ENCODE measurements around the gene NUP58.

GRCh38 chr13:25324100-25324499 is 22.7 kb downstream of the NUP58 start:
- TF ChIP-seq RUNX3 (IDR thresholded peaks at IDR 0.05; ENCODE audit: low read length) (no peak), HDAC6 (IDR thresholded peaks at IDR 0.05; ENCODE audit: unreplicated experiment) (no peak), ZNF217 (IDR thresholded peaks at IDR 0.05) (no peak), TCF7 (IDR thresholded peaks at IDR 0.05; ENCODE audit: borderline replicate concordance) (no peak), POLR2A (IDR thresholded peaks at IDR 0.05; ENCODE audit: low read depth, low read length) (no peak), EZH2 (IDR thresholded peaks at IDR 0.05; ENCODE audit: borderline replicate concordance, control insufficient read depth, low read depth, low read length) (no peak), NRF1 (conservative IDR thresholded peaks at IDR 0.05; ENCODE audit: low read depth, low read length) (no peak), PAX5 (IDR thresholded peaks at IDR 0.05; ENCODE audit: borderline replicate concordance, low read depth, low read length) (no peak), MXI1 (IDR thresholded peaks at IDR 0.05; ENCODE audit: low read depth, low read length) (no peak), ZNF592 (IDR thresholded peaks at IDR 0.05) (no peak)
- TF ChIP-seq, protein P1, sequence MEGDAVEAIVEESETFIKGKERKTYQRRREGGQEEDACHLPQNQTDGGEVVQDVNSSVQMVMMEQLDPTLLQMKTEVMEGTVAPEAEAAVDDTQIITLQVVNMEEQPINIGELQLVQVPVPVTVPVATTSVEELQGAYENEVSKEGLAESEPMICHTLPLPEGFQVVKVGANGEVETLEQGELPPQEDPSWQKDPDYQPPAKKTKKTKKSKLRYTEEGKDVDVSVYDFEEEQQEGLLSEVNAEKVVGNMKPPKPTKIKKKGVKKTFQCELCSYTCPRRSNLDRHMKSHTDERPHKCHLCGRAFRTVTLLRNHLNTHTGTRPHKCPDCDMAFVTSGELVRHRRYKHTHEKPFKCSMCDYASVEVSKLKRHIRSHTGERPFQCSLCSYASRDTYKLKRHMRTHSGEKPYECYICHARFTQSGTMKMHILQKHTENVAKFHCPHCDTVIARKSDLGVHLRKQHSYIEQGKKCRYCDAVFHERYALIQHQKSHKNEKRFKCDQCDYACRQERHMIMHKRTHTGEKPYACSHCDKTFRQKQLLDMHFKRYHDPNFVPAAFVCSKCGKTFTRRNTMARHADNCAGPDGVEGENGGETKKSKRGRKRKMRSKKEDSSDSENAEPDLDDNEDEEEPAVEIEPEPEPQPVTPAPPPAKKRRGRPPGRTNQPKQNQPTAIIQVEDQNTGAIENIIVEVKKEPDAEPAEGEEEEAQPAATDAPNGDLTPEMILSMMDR (IDR thresholded peaks at IDR 0.05 in 2 of 3, conservative IDR thresholded peaks at IDR 0.05 in 1 of 3; ENCODE audit: control insufficient read depth in 2 of 3, extremely low read depth in 1 of 3, insufficient read depth in 1 of 3, low read depth in 3 of 3, low read length in 3 of 3): no peak

Data from GM12878 (cell line).